Measurements from ENCODE around the gene SMOC1.

The SMOC1 gene

DNA sequence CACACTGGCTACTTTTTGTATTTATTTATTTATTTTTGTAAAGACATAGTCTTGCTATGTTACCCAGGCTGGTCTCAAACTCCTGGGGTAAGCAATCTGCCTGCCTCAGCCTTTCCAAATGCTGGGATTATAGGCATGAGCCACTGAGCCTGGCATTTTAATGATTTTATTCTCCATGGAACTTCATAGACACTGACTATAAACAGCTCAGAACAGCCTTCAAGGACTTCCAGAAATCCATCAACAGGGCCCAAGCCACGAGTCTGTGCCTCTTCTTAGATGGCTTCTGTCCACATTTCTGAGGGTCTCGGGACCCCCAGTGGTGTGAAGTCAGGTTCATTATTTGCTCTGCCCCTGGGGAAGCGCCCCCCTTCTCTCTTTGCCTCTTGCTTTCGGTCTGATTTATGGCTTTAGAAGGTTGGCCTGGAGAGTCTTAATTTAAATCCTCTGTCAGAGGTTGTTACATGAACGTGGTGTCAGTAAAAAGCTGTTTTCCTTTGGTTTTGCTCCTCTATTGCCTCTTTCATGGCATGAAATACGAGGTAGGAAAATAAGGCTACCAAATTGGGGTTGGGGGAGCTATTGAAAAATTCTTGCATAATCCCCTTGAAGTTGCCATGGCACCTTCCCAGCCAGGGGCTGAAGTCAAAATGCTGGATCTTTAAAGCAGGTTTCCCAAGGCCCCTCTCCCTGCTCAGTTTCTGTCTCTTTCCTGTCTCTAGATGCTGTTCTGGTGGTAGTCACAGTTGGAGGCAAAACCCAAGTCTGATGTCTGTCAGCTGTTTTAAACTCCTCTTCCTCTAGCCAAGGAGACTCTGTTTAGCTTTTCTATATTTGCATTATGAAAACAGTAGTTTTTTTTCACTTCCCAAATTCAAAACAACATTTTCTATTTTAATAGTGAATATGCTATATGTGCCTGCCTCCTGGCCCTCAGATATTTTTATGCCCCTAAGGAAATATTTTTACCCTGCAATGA lies 129.4 kb downstream of the SMOC1 start:
- DNase-seq (ENCODE audit: low read depth in 2 of 2), result no peak

DNA sequence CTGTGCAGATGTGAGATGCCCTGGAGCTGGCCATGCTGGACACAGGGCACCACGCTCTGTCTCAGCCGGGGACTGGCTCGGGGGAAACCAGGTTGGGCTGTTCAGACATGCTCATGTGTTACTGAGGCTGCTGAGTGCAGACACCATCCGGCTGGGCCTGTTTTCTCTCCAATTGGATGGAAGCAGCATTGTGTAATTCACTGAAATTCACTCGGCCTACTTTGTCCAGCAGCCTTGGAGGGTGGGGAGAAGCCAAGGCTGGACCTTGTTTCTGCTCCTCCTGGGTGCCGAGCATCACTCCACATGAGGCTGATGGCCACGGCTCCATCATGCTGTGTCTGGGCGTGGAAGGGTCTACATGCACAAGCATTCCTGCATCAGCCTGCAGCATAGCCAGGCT lies 130.7 kb downstream of the SMOC1 start:
- no peak for DNase-seq (ENCODE audit: low read depth in 2 of 2)

DNA sequence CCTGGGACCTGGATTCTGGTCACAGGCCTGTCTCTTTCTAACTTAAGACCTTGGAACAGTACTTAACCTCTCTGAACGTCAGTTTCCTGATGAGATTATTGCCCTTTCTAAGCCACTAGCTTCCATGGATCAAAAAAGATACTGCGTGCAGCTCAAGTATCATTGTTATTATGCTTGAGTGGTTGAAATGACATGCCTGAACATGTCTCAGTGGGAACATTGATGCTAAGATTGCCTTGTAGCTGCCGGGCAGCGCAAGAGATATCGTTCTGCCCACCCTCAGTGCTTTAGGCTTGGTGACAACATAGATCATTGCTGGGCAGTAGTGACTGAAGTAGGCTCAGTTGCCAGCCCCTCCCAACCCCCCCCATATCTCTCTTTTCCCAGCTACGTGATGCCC lies 131.9 kb downstream of the SMOC1 start:
- DNase-seq (ENCODE audit: low read depth in 2 of 2), result no peak

DNA sequence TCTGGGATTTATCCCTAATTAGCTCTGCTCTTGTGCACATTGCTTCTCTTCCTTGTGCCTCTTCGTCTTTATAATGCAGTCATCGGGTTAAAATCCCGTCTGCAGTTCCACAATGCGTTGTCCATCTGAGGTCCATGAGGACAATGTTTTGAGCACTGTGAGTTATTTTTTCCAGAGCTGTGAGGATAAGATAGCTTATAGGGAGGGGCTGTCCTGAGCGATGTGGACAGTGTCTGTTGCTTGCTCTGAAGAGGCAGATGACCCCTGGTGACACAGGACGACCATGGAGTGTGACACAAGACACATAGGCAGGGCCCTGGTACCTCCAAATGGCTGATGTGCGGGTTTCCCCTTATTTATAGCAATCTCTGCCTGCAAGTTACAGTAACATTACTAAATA lies 132.5 kb downstream of the SMOC1 start:
- no peak for DNase-seq (ENCODE audit: low read depth in 2 of 2)

DNA sequence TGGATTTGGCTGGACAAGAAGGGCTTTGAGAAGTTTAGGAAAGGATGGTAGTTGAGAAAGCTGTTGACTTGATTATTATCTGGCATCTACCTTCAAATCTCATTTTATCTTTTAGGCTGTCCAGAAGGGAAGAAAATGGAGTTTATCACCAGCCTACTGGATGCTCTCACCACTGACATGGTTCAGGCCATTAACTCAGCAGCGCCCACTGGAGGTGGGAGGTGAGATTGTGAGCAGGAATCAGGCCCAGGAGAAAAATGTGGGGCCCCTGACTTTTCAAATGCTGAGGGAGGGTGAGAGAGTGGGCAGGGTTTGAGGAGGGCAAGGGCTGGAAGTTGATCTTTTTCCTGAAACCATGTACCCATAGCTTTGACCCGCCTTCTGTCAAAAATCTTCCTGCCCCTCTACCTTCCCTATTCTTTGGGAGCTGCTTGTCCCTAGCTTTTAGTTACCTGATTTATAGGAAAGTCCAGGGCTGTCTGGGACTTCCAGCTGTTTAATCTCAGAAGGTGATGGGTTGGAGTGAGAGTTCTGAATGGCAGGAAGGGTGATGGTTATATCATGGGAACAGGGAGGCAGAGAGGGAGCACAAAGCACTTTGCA lies 134.2 kb downstream of the SMOC1 start:
- DNase-seq (ENCODE audit: low read depth in 2 of 2), result peak; percentile 8 to 14

DNA sequence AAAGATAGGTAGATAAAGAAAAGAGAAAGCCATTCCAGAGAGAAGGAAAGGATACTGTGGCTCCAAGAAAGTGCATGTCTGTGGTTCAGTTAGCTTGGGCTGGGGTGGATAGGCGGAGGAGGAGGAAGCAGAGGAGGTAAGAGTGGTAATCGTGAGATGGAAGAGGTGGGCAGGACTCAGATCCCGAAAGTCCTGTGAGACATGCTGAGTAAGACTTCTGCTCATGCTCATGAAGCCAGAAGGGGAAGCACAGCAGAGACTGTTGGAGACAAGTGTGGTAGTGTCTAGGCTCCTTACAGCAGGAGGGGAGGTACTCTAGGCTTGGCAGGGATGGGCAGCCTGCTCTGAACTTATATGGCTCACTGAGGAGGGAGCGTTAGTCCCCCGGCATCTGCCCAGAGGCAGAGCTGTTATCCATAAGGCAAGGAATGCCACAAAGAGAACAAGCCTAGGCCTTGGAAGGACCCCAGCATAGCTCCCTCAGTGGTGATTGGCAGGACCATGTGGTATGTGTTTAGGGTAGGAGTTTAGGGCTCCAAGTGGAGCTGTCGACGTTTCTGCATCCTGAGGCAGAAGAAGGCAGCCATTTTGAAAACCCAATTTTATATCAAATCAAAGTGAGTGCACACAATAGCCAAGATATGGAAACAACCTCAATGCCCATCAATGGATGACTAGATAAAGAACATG lies 135.3 kb downstream of the SMOC1 start:
- DNase-seq (ENCODE audit: low read depth in 2 of 2), result no peak

DNA sequence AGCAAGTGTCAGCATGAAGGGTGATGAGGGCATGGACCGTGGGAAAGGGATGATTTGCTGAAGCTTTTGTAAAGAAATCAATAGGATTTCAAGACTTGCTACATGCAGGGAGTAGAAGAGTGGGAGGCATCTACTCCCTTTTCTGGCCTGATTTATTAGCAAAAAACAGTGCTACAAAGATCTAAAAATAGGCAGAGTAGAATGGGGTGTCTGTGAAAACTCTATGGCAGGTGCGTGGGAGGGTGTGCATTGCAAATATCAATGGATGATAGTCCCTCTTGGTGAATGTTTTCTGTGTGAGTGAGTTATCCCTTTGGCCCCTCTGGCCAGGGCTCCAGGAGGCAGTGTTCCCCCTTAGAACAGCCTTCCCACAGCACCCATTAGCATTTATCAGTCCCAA lies 139.0 kb downstream of the SMOC1 start:
- no peak for DNase-seq (ENCODE audit: low read depth in 2 of 2)

DNA sequence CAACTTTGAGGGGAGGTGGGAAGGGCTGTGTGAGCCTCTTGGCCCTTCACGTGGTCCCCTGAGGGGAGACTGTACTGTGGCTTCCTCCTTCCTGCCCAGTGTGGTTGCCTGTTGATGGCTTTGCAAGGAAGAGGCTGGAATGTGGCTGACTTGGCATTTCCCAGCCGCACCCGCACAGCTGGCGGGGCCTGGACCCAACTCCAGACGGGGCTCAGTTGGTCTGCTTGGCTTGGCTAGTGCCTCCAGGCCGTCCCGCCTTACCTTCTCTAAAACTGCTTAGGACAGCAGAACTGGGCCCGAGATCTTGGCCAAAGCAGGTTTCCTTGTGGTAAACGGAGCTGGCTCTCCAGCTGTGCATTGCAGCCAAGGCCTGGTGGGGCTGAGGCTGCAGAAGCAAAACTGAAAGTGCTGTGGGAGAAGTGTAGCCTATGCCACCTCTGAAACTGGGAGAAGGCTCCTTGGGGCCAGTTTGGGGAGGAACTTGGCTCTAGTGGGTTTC lies 139.5 kb downstream of the SMOC1 start:
- no peak for DNase-seq (ENCODE audit: low read depth in 2 of 2)

DNA sequence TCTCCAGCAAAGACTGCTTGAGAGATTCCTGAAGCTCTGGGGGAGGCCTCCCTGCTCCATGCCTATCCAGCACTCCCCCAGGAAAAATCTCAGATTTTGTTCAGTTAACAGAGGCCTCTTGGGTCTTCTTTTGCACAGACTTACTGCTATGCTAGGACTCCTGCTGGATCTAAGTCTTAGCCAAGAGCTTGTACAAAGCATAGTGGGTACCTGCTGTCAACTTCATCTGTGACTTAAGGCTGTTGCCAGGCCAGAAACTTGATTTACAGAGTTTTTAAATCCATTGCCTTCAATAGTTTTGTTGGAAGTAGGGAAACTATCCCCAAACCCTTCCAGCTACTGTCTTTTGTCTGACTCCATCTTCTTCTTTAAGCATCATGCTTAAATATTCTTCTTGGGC lies 140.5 kb downstream of the SMOC1 start:
- no peak for DNase-seq (ENCODE audit: low read depth in 2 of 2)

DNA sequence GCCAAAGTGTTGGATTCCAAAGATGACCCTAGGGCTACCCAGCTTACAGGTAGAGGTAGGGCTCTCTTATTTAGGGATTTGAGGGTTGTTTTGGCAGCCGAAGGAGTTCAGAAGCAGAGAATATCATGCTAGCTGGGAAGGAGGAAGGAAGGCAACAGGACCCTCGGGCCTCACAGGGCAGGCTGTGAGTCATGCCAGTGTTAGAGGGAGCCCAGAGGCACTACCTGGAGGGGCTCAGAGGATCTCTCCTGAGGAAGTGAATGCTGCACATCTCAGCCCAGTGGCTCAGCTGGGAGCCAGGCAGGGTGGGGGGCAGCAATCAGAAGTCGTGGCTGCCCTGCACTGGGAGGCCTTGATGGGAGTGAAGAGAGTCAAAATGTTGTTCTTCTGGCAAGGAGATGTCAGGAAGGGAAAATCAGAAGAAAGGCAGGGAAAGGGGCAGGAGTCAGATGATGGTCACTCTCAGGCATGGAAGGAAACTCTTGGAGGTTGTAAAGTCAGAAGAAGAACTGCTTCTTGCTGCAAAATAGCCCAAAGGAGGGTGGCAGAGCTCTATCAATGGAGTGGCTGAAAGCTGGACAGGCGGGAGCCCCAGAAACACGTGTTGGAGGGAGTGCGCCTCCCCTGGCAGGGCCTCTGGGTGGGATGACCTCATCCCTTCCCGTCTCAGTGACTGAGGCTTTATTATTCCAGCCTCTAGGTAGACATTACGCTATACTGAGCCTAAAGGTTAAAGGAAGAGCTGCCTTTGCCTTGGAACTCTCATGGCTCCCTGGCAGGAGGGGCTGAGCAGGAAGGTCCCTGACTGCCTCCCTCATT lies 141.3 kb downstream of the SMOC1 start:
- no peak for DNase-seq (ENCODE audit: low read depth in 2 of 2)

DNA sequence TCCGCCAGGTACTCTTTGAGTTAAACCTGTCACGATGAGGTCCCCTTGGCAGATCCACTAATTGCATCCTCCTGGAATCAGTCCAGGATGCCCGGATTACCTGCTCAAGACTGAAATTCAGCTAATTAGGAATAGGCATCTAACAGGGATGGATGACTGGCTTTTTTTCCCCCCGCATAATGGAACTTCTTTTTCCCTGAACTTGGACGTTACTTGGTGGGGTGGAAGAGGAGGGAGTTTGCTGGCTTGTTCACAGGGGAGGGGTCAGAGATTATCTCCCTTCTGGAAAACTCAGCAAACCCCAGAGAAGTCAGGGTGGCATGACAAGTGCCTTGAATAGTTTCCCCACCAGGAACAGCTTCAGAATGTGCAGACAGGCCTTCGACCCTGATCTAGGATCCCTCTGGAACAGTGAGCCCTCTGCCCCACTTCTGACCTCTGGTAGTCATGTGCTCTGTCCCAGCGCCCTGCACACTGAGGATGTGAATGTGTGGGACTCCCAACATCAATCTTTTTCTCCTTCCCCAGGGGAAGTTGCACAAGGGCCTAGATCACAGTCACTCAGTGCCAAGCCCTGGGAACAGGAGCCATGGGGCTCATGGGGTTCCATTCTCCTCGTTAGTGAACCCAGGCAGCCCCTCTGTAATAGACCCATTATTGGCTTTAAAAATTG lies 142.5 kb downstream of the SMOC1 start:
- DNase-seq (ENCODE audit: low read depth in 2 of 2), result no peak

DNA sequence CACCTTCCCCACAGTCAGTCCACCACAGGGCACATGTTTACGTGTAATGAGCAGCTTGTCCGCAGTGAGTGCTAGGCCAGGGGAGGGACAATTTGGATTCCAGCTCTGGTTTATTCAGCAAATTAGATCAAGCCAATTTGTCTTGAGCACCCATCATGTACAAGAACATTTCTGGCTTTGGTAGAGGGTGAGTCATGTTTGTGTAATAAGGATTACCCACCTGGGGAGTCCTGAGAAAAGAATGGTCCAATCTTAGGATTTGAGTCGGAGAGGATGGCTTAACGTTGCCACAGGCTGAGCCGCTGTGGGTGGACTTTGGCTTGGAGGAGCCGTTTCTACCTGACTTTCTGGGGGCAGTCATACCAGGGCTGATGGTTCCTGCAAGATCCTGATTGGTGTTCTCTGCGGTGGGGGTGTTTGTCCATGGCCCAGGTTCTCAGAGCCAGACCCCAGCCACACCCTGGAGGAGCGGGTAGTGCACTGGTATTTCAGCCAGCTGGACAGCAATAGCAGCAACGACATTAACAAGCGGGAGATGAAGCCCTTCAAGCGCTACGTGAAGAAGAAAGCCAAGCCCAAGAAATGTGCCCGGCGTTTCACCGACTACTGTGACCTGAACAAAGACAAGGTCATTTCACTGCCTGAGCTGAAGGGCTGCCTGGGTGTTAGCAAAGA lies 143.7 kb downstream of the SMOC1 start:
- no peak for DNase-seq (ENCODE audit: low read depth in 2 of 2)

DNA sequence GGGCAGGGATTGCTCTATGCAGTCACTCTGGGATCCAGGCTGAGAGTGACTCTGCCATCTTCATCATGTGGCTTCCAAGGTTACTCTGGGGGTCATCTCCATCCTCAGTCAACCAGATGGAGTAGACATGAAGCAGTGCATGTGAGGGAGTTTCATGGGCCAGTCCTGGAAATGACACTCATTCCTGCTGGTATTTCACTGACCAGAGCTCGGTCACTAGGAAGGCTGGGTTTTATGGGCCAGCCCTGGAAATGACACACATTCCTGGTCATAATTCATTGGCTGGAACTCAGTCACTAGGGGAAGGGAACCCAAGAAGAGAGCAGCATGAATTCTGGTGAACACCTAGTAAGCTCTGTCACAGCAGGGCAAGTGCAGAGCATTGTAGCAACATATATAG lies 144.7 kb downstream of the SMOC1 start:
- no peak for DNase-seq (ENCODE audit: low read depth in 2 of 2)

DNA sequence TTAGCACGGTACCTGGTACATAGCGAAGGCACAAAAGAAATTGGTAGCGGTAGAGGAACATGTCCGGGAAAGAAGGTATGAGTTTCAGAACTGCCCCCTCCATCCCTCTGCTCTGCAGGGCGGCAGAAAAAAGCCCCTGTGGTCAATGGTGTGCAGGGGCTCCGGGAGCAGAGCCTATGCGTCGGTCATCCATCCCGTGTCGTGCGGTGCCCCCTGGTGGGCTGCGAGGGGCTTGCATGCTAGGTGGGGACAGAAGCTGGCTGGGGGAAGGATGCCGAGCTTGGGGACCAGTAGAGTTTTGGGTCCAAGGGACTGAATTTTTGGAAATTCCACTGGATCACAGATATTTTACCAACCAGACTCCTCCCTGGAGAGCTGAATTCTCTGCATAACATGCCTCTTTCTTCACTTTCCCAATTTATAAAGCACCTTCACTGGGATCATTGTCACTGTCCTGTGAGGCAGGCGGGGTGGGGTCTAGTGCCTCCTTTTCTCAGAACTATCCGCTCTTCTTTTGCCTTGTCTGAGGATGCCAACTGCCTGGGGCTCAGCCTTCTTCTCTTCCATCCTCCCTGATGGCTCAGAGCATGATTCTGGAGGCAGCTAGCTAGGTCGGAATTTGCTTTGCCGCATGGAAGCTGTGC lies 148.7 kb downstream of the SMOC1 start:
- peak; percentile 29 to 38 for DNase-seq (ENCODE audit: low read depth in 2 of 2)

DNA sequence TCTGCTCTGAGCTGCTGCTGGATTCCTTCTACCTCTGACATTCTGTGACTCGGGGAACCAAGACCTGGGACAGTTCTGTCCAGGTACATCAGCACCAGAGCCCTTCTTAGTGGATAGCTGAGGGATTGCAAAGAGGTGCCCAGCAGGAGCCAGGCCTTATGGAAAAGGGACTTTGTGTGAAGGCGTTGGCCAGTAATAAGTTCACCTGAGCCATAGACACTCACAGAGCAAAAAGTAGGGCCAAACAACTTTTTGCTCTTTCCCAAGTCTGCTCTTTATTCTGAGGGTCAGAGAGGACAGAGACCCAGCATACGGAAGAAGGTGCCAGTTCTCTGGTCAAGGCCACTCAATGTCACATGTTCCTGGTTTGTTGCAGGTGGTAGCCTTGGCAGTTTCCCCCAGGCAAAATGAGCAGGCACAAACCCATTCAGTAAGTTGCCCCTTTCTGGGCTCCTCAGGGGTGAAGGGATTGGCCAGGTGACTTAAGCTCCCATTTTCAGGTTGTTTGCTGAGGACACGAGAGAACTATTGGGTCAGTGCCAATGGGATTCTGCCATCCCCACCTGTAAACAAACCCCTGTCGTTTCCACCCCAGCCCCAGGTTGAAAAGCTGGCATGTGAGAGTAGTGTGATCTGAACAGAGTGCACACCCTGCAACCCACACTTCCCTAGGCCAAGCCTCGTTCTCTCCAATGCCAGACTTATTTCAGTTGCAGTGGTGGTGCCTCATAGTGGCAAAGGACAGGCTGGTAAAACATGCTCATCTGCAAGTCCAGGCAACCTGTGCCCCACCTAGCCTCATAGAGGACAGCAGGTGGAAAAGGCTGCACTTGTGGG lies 150.3 kb downstream of the SMOC1 start:
- no peak for DNase-seq (ENCODE audit: low read depth in 2 of 2)

DNA sequence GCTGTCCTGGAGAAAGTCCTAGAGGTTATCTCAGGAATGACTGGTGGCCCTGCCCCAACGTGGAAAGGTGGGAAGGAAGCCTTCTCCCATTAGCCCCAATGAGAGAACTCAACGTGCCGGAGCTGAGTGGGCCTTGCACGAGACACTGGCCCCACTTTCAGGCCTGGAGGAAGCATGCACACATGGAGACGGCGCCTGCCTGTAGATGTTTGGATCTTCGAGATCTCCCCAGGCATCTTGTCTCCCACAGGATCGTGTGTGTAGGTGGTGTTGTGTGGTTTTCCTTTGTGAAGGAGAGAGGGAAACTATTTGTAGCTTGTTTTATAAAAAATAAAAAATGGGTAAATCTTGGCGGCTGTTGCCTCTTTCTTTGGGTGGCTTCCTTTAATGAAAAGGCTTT lies 152.8 kb downstream of the SMOC1 start:
- DNase-seq (ENCODE audit: low read depth in 2 of 2), result no peak

DNA sequence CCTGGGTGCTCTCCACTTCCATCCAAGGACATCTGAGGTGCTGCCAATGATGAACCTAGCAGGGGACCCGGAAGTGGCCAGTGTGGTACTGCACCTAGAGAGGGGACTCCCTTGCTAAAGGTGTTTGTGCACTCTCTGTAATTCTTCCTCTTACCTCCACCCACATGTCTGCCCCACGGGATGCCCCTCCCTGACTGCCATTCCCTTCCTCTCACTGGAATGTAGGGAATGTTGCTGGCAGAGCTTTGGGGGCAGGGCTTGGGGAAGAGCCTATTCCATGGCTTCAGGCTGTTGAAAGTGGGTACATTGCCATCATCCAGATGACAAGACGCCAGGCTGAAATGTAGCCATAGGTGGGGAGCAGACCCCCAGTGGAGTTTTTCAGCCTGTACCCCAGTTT lies 153.2 kb downstream of the SMOC1 start:
- DNase-seq (ENCODE audit: low read depth in 2 of 2), result no peak

DNA sequence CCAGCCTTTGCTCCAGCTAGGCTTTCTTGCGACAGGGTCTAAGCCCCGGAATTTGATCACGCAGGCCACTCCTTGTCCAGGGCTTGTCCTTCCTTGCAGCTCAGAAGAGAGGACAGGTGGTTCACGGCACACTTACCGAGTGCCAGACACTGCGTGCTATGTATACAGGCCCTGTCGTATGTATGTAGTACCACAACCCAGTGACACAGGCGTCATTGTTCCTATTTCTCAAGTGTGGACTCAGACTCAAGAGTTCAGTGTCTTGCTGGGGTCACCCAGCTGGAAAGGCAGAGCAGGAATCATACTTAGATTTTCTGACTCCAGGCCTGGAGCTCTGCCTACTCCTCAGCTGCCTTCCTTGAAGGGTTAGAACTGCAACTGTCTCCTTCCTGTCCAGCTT lies 153.9 kb downstream of the SMOC1 start:
- no peak for DNase-seq (ENCODE audit: low read depth in 2 of 2)

DNA sequence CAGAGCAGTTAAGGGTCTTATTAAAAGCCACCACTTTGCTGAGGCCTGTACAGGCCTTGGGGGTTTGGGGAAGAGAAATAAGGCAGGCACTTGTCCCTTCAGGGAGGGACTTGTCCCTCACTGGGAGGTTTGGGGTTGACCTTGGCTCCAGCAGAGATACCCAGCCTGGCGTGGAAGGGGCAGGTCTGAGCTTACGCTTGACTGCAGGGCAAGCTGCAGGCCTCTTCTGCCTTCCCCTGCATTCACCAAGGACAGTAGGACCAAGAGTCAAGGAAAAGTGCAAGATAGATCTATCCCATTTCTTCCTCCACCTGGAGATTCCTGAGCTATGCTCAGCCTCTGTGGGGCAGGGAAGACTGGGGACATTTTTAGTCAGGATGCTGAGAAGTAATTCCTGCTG lies 154.3 kb downstream of the SMOC1 start:
- no peak for DNase-seq (ENCODE audit: low read depth in 2 of 2)

Measured in stimulated activated CD8-positive, alpha-beta memory T cell treated with anti-CD3 and anti-CD28 coated beads, Interleukin-15, amount 100 ng/mL, for 48 hours (primary cell).